SK-N-SH treated with all-trans-retinoic acid at 6 μM for 48 hours (cell line): Measurements from ENCODE around the gene PDGFRB.
A peak's percentile ranks its signal among the peaks of the same experiment; 100 is the strongest.

ENCODE experiments used
- ATAC-seq: fragments of 200-7000 bp; cut with Tn5 transposase; 3 replicates; pipeline ENCODE4 v1.9.1; 2020; ENCODE audit warnings: mild to moderate bottlenecking, moderate library complexity
- ARNTL ChIP-seq: fragments of 450-650 bp; formaldehyde crosslinking; IDR thresholded peaks from 2 replicates; pipeline ENCODE4 v1.5.0; 2020; ENCODE audit warnings: low read depth, mild to moderate bottlenecking, moderate library complexity, borderline replicate concordance
- CSDC2 ChIP-seq: fragments of 250-450 bp; sonication (Bioruptor Pico); IDR thresholded peaks from 2 replicates; pipeline ENCODE4 v1.5.0; 2020; ENCODE audit warnings: mild to moderate bottlenecking, moderate library complexity
- ESRRG ChIP-seq: fragments of 250-450 bp; sonication (Bioruptor Pico); IDR thresholded peaks from 2 replicates; pipeline ENCODE4 v1.6.1; 2021; ENCODE audit warnings: mild to moderate bottlenecking
- GLIS3 ChIP-seq: fragments of 250-450 bp; sonication (Bioruptor Pico); IDR thresholded peaks from 2 replicates; pipeline ENCODE4 v1.5.0; 2020; ENCODE audit warnings: mild to moderate bottlenecking, moderate library complexity
- ISL1 ChIP-seq: fragments of 250-450 bp; sonication (Bioruptor Pico); IDR thresholded peaks from 2 replicates; pipeline ENCODE4 v2.1.2; 2022; ENCODE audit warnings: mild to moderate bottlenecking, moderate library complexity
- OSR1 ChIP-seq: fragments of 250-450 bp; sonication (Bioruptor Pico); IDR thresholded peaks from 2 replicates; pipeline ENCODE4 v1.8.0; 2022; ENCODE audit warnings: moderate library complexity, mild to moderate bottlenecking, inconsistent platforms
- PPARA ChIP-seq: fragments of 250-450 bp; sonication (Bioruptor Pico); IDR thresholded peaks from 2 replicates; pipeline ENCODE4 v1.5.0; 2020; ENCODE audit warnings: mild to moderate bottlenecking, borderline replicate concordance
- RARB ChIP-seq: fragments of 250-450 bp; sonication (Bioruptor Pico); IDR thresholded peaks from 2 replicates; pipeline ENCODE4 v1.8.0; 2021; ENCODE audit warnings: mild to moderate bottlenecking, moderate library complexity
- TCF4 ChIP-seq: fragments of 250-450 bp; sonication (Bioruptor Pico); IDR thresholded peaks from 2 replicates; pipeline ENCODE4 v1.8.0; 2021; ENCODE audit warnings: mild to moderate bottlenecking, moderate library complexity, borderline replicate concordance
- TOX ChIP-seq: fragments of 250-450 bp; sonication (Bioruptor Pico); IDR thresholded peaks from 2 replicates; pipeline ENCODE4 v1.8.0; 2021; ENCODE audit warnings: mild to moderate bottlenecking, moderate library complexity, borderline replicate concordance
- ZC3H10 ChIP-seq: fragments of 250-450 bp; sonication (Bioruptor Pico); IDR thresholded peaks from 2 replicates; pipeline ENCODE4 v1.5.1; 2021; ENCODE audit warnings: mild to moderate bottlenecking, moderate library complexity
- ZFP3 ChIP-seq: fragments of 250-450 bp; sonication (Bioruptor Pico); IDR thresholded peaks from 2 replicates; pipeline ENCODE4 v1.5.0; 2020; ENCODE audit warnings: mild to moderate bottlenecking, moderate library complexity
- ZFP30 ChIP-seq: fragments of 450-650 bp; formaldehyde crosslinking; IDR thresholded peaks from 2 replicates; pipeline ENCODE4 v1.5.0; 2022; ENCODE audit warnings: mild to moderate bottlenecking, moderate library complexity
- ZNF565 ChIP-seq: fragments of 450-650 bp; formaldehyde crosslinking; conservative IDR thresholded peaks from 2 replicates; pipeline ENCODE4 v1.5.0; 2020; ENCODE audit warnings: low read depth, mild to moderate bottlenecking, moderate library complexity
- TF ChIP-seq, protein P1 (sequence below): fragments of 250-450 bp; sonication (Bioruptor Pico); IDR thresholded peaks from 2 replicates; pipeline ENCODE4 v1.8.0; 2020; ENCODE audit warnings: mild to moderate bottlenecking, moderate library complexity, borderline replicate concordance
- TF ChIP-seq, protein P2 (sequence below): fragments of 250-450 bp; sonication (Bioruptor Pico); IDR thresholded peaks from 2 replicates; pipeline ENCODE4 v1.5.0; 2020; ENCODE audit warnings: mild to moderate bottlenecking, moderate library complexity
- TF ChIP-seq, protein P3 (sequence below): fragments of 250-450 bp; sonication (Bioruptor Pico); IDR thresholded peaks from 2 replicates; pipeline ENCODE4 v1.5.1; 2020; ENCODE audit warnings: low read depth, mild to moderate bottlenecking, moderate library complexity
- TF ChIP-seq, protein P4 (sequence below): fragments of 250-450 bp; sonication (Bioruptor Pico); IDR thresholded peaks from 2 replicates; pipeline ENCODE4 v1.8.0; 2021; ENCODE audit warnings: low read depth, mild to moderate bottlenecking, moderate library complexity, borderline replicate concordance
- TF ChIP-seq, protein P5 (sequence below): fragments of 250-450 bp; sonication (Bioruptor Pico); IDR thresholded peaks from 2 replicates; pipeline ENCODE4 v1.5.1; 2021; ENCODE audit warnings: mild to moderate bottlenecking, moderate library complexity

The PDGFRB gene

DNA sequence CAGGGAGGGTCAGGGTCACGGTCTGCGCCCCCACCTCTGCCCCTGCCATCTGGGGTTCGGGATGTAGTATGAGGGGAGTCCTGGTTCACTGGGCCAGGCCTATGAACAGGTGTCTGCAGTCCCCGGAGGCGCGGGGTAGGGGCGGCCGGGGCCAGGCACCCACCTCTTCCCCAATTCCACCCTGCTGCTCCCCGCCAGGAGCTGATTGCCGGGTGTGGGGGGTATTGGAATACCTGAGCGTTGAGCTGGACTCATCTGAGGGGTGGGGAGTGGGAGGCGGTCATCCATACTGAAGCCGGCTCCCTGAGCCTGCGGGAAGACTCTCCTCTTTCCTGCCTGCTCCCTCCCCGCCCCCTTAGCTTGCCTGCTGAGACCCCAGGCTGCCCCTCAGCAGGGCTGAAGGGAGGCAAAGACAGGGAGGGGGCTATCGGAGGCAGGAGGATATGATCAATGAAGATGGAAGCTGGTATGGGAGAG, 34.9 kb upstream of the PDGFRB start:
- no peak for ATAC-seq
- TF ChIP-seq GLIS3 (CRISPR knock-in tag): no peak
- TF ChIP-seq OSR1 (CRISPR knock-in tag): no peak
- no peak for TF ChIP-seq ISL1 (CRISPR knock-in tag)
- no peak for TF ChIP-seq RARB (CRISPR knock-in tag)
- no peak for TF ChIP-seq ZNF565 (CRISPR knock-in tag)
- TF ChIP-seq, protein P1, sequence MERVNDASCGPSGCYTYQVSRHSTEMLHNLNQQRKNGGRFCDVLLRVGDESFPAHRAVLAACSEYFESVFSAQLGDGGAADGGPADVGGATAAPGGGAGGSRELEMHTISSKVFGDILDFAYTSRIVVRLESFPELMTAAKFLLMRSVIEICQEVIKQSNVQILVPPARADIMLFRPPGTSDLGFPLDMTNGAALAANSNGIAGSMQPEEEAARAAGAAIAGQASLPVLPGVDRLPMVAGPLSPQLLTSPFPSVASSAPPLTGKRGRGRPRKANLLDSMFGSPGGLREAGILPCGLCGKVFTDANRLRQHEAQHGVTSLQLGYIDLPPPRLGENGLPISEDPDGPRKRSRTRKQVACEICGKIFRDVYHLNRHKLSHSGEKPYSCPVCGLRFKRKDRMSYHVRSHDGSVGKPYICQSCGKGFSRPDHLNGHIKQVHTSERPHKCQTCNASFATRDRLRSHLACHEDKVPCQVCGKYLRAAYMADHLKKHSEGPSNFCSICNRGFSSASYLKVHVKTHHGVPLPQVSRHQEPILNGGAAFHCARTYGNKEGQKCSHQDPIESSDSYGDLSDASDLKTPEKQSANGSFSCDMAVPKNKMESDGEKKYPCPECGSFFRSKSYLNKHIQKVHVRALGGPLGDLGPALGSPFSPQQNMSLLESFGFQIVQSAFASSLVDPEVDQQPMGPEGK (CRISPR knock-in tag): no peak
- TF ChIP-seq CSDC2 (CRISPR knock-in tag): no peak
- TF ChIP-seq, protein P2, sequence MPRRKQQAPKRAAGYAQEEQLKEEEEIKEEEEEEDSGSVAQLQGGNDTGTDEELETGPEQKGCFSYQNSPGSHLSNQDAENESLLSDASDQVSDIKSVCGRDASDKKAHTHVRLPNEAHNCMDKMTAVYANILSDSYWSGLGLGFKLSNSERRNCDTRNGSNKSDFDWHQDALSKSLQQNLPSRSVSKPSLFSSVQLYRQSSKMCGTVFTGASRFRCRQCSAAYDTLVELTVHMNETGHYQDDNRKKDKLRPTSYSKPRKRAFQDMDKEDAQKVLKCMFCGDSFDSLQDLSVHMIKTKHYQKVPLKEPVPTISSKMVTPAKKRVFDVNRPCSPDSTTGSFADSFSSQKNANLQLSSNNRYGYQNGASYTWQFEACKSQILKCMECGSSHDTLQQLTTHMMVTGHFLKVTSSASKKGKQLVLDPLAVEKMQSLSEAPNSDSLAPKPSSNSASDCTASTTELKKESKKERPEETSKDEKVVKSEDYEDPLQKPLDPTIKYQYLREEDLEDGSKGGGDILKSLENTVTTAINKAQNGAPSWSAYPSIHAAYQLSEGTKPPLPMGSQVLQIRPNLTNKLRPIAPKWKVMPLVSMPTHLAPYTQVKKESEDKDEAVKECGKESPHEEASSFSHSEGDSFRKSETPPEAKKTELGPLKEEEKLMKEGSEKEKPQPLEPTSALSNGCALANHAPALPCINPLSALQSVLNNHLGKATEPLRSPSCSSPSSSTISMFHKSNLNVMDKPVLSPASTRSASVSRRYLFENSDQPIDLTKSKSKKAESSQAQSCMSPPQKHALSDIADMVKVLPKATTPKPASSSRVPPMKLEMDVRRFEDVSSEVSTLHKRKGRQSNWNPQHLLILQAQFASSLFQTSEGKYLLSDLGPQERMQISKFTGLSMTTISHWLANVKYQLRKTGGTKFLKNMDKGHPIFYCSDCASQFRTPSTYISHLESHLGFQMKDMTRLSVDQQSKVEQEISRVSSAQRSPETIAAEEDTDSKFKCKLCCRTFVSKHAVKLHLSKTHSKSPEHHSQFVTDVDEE (CRISPR knock-in tag): no peak
- TF ChIP-seq ARNTL: no peak
- TF ChIP-seq TOX (CRISPR knock-in tag): no peak
- TF ChIP-seq, protein P3, sequence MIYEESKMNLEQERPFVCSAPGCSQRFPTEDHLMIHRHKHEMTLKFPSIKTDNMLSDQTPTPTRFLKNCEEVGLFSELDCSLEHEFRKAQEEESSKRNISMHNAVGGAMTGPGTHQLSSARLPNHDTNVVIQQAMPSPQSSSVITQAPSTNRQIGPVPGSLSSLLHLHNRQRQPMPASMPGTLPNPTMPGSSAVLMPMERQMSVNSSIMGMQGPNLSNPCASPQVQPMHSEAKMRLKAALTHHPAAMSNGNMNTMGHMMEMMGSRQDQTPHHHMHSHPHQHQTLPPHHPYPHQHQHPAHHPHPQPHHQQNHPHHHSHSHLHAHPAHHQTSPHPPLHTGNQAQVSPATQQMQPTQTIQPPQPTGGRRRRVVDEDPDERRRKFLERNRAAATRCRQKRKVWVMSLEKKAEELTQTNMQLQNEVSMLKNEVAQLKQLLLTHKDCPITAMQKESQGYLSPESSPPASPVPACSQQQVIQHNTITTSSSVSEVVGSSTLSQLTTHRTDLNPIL (CRISPR knock-in tag): no peak
- TF ChIP-seq, protein P4, sequence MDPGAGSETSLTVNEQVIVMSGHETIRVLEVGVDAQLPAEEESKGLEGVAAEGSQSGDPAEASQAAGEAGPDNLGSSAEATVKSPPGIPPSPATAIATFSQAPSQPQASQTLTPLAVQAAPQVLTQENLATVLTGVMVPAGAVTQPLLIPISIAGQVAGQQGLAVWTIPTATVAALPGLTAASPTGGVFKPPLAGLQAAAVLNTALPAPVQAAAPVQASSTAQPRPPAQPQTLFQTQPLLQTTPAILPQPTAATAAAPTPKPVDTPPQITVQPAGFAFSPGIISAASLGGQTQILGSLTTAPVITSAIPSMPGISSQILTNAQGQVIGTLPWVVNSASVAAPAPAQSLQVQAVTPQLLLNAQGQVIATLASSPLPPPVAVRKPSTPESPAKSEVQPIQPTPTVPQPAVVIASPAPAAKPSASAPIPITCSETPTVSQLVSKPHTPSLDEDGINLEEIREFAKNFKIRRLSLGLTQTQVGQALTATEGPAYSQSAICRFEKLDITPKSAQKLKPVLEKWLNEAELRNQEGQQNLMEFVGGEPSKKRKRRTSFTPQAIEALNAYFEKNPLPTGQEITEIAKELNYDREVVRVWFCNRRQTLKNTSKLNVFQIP (CRISPR knock-in tag): no peak
- TF ChIP-seq ZFP30: no peak

- peak; percentile 48; the same call in 2 of the 3 replicates for ATAC-seq
- TF ChIP-seq ZFP3 (CRISPR knock-in tag): no peak
- TF ChIP-seq, protein P5, sequence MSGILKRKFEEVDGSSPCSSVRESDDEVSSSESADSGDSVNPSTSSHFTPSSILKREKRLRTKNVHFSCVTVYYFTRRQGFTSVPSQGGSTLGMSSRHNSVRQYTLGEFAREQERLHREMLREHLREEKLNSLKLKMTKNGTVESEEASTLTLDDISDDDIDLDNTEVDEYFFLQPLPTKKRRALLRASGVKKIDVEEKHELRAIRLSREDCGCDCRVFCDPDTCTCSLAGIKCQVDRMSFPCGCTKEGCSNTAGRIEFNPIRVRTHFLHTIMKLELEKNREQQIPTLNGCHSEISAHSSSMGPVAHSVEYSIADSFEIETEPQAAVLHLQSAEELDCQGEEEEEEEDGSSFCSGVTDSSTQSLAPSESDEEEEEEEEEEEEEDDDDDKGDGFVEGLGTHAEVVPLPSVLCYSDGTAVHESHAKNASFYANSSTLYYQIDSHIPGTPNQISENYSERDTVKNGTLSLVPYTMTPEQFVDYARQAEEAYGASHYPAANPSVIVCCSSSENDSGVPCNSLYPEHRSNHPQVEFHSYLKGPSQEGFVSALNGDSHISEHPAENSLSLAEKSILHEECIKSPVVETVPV (CRISPR knock-in tag): no peak
- TF ChIP-seq TCF4 (CRISPR knock-in tag): no peak
- no peak for TF ChIP-seq ZC3H10
- TF ChIP-seq ESRRG: no peak
- TF ChIP-seq TOX (CRISPR knock-in tag): no peak
- no peak for TF ChIP-seq PPARA (CRISPR knock-in tag)
- TF ChIP-seq, protein P1 (CRISPR knock-in tag): no peak
- TF ChIP-seq ISL1 (CRISPR knock-in tag): no peak
Observed at GRCh38 chr5:150189728-150190502, 34.3 kb upstream of the PDGFRB start, which contains the start of gene SLC6A7. Gene SLC6A7, plus strand, starts transcription at chr5:150190062. Its CDS starts 266 bp downstream, at chr5:150190328.
